Ascending aorta (tissue), 2 donors: ENCODE results near the gene ATP13A3. TPM values are rescaled to one million over a fixed set of nuclear protein-coding genes. Genes with fewer than 3 reads are reported as not detected.

Experiments used
- DNase-seq, 2 donors: peaks; one replicate each; pipeline ENCODE4 v3.0.0-alpha.2; 2019; ENCODE audit warnings: low spot score in 2 of 2
- H3K27ac ChIP-seq, 2 donors: fragments of 200-600 bp; sonication (generic); one replicate each; pipeline ENCODE4 v1.5.1; 2016 to 2017; ENCODE audit warnings: mild to moderate bottlenecking in 1 of 2
- H3K27me3 ChIP-seq: fragments of 200-600 bp; sonication (generic); one replicate; pipeline ENCODE4 v1.5.1; 2017
- H3K36me3 ChIP-seq, 2 donors: fragments of 200-600 bp; sonication (generic); one replicate each; pipeline ENCODE4 v1.5.1; 2016
- H3K4me1 ChIP-seq, 2 donors: fragments of 200-600 bp; sonication (generic); one replicate each; pipeline ENCODE4 v1.5.1; 2016 to 2017; ENCODE audit warnings: mild to moderate bottlenecking in 1 of 2
- H3K4me3 ChIP-seq, 2 donors: fragments of 200-600 bp; sonication (generic); one replicate each; pipeline ENCODE4 v1.5.1; 2016 to 2017; ENCODE audit warnings: mild to moderate bottlenecking in 1 of 2
- H3K9me3 ChIP-seq, 2 donors: fragments of 200-600 bp; sonication (generic); one replicate each; pipeline ENCODE4 v1.5.1; 2016
- CTCF ChIP-seq, 3 experiments: fragments of 200-600 bp in 2 of 3; fragments of 450-650 bp in 1 of 3; sonication (generic) in 2 of 3; IDR thresholded peaks; one replicate each; pipeline ENCODE4 v1.5.1; 2016 to 2019; ENCODE audit warnings: antibody characterized with exemption in 3 of 3, mild to moderate bottlenecking in 1 of 3, moderate library complexity in 1 of 3
- intact Hi-C: fragments of 100-400 bp; cut with DNase I; formaldehyde crosslinking; loops from one replicate; pipeline ENCODE4 v1.15.1; 2023
- total RNA-seq: library from RNA; depleted of rRNA; stranded (reverse); fragments of >200 nt; gene quantifications from one replicate; pipeline ENCODE4 v1.1.0, GENCODE V29; 2016

The ATP13A3 gene
- total RNA-seq, 1 donor from 2014 or later, result 53.6 TPM

GRCh38 chr3:194514626-194515025 is 27.8 kb upstream of the ATP13A3 start:
- intact Hi-C loops, result no loop called here
- Histone ChIP-seq H3K27ac (no peak overlapping the region), H3K27me3 (no peaks in the 10 kb centered on the region), H3K4me3 (no peak overlapping the region), H3K9me3 (no peaks in the 10 kb centered on the region), H3K36me3 (no peaks in the 10 kb centered on the region), H3K4me1 (no peaks in the 10 kb centered on the region)
- no peak for TF ChIP-seq CTCF (IDR thresholded peaks at IDR 0.05)
- no peak for DNase-seq

- H3K27ac ChIP-seq, result no peak overlapping the region
- H3K27me3 ChIP-seq, result no peaks in the 10 kb centered on the region
- H3K36me3 ChIP-seq, result no peaks in the 10 kb centered on the region
- no peaks in the 10 kb centered on the region for H3K4me1 ChIP-seq
- intact Hi-C loops, result no loop called here
- no peak for TF ChIP-seq CTCF (IDR thresholded peaks at IDR 0.05)
- DNase-seq, result peak in 1 of 2 donors; percentile 37
- H3K4me3 ChIP-seq, result no peak overlapping the region
- no peaks in the 10 kb centered on the region for H3K9me3 ChIP-seq
Measured at GRCh38 chr3:194512895-194513601, 26.2 kb upstream of the ATP13A3 start.

- Histone ChIP-seq H3K27ac (no peak overlapping the region), H3K4me3 (no peak overlapping the region), H3K27me3 (no peaks in the 10 kb centered on the region), H3K4me1 (peaks cover 0 to 4% of the 10 kb centered on the region in 2 donors), H3K36me3 (no peaks in the 10 kb centered on the region), H3K9me3 (no peaks in the 10 kb centered on the region)
- no peak for TF ChIP-seq CTCF (IDR thresholded peaks at IDR 0.05)
- DNase-seq, result peak in 1 of 2 donors; percentile 11
- intact Hi-C loops, result no loop called here
Measured at GRCh38 chr3:194508491-194509453, 22.0 kb upstream of the ATP13A3 start.

GRCh38 chr3:194507571-194507970 is 20.8 kb upstream of the ATP13A3 start:
- Histone ChIP-seq H3K27ac (no peak overlapping the region), H3K36me3 (no peaks in the 10 kb centered on the region), H3K9me3 (no peaks in the 10 kb centered on the region), H3K27me3 (no peaks in the 10 kb centered on the region), H3K4me1 (peaks cover 0 to 4% of the 10 kb centered on the region in 2 donors), H3K4me3 (no peak overlapping the region)
- no peak for DNase-seq
- TF ChIP-seq CTCF (IDR thresholded peaks at IDR 0.05), result no peak
- intact Hi-C loops, result no loop called here

GRCh38 chr3:194505791-194506415 is 19.1 kb upstream of the ATP13A3 start:
- H3K36me3 ChIP-seq, result no peaks in the 10 kb centered on the region
- intact Hi-C loops, result no loop called here
- H3K27me3 ChIP-seq, result no peaks in the 10 kb centered on the region
- H3K4me3 ChIP-seq, result no peak overlapping the region
- no peaks in the 10 kb centered on the region for H3K9me3 ChIP-seq
- no peak for DNase-seq
- H3K4me1 ChIP-seq, result peaks cover 0 to 4% of the 10 kb centered on the region in 2 donors
- no peak overlapping the region for H3K27ac ChIP-seq
- no peak for TF ChIP-seq CTCF (IDR thresholded peaks at IDR 0.05)
